ENCODE results near the gene GPM6B. TPM values are rescaled to one million over a fixed set of nuclear protein-coding genes. Genes with fewer than 3 reads are reported as not detected.
A peak's percentile ranks its signal among the peaks of the same experiment; 100 is the strongest.

Gene GPM6B
- total and polyA plus RNA-seq, 11 donors = 2.0 to 13.7 (median 3.8) TPM

GRCh38 chrX:13780868-13781427, 35.9 kb downstream of the GPM6B start:
- ATAC-seq = no peak
- Histone ChIP-seq H3K4me1 (no peaks in the 10 kb centered on the region), H3K36me3 (peaks cover 0 to 6% (median under 1%) of the 10 kb centered on the region in 9 donors), H3K9me3 (no peaks in the 10 kb centered on the region), H3K27ac (no peak overlapping the region), H3K27me3 (peaks cover 0 to 12% (median 0%) of the 10 kb centered on the region in 9 donors), H3K4me3 (no peak overlapping the region)
- 51 to 65% (median 52%) methylated on average over 7 of the region's 7 CpGs for WGBS, 4 donors
- intact Hi-C loops (cut with DNase I) = no loop called here
- no peak for TF ChIP-seq POLR2A (IDR thresholded peaks at IDR 0.05)
- no peak for TF ChIP-seq CTCF (IDR thresholded peaks at IDR 0.05)
- DNase-seq = no peak

DNA sequence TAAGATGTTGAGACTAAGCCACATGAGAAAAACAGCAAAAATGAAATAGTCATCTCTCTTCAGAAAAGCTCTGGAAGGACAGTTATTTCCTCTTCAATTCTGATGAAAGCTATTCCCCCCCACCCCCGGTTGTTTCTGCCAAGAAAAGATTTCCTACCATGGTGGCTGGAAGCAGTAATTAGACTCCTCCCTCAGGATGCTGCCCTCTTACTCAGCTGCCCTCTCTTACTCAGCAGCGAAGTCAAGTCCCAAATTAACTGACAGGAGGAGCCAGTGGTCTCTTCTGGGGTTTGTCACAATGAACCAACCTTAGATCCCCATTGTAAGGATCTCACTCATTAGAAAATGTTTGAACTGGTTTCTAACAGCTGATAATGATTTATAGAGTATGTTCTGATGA, 38.0 kb downstream of the GPM6B start:
- peak in 2 of 4 donors; percentile 39 to 45 for ATAC-seq
- no peak overlapping the region for H3K27ac ChIP-seq
- 13 to 40% (median 25%) methylated on average over 2 of the region's 2 CpGs for WGBS, 4 donors

DNA sequence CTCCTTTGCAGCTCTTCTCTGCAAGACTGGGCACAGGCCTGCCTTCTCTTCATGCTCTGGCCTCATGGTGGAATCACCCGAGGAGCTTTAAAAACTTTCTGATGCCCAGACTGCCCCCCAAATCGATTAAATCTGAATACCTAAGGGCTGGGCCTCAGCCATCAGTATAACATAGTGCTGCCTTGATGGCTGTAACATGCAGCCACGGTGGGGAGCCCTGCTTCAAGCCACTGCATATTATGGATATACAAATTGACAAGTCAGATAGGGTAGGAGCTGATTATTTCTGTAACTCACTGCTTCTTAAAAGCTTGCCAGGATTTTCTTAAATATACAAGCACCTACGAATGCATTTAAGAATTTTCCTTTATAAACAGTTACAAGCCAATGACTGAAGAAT, 40.5 kb downstream of the GPM6B start:
- no peak overlapping the region for H3K27ac ChIP-seq
- H3K36me3 ChIP-seq = peaks cover 0 to 47% (median 25%) of the 10 kb centered on the region in 9 donors
- peaks cover 0 to 6% (median 0%) of the 10 kb centered on the region in 9 donors for H3K27me3 ChIP-seq
- DNase-seq = no peak
- H3K4me3 ChIP-seq = no peak overlapping the region
- intact Hi-C loops (cut with DNase I) = loop anchor here in 1 of 10 donors (10.0 kb wide), 1 partner anchor 248 kb away; the partner anchor contains the start of gene GEMIN8
- no peaks in the 10 kb centered on the region for H3K9me3 ChIP-seq
- no peaks in the 10 kb centered on the region for H3K4me1 ChIP-seq
- no peak for TF ChIP-seq CTCF (IDR thresholded peaks at IDR 0.05)
- no peak for TF ChIP-seq POLR2A (IDR thresholded peaks at IDR 0.05)
- 65 to 83% (median 77%) methylated on average over 4 of the region's 4 CpGs for WGBS, 4 donors
- ATAC-seq = no peak

More for the DNA sequence above, 38.0 kb downstream of the GPM6B start:
- TF ChIP-seq CTCF (IDR thresholded peaks at IDR 0.05) = no peak
- no peak for TF ChIP-seq POLR2A (IDR thresholded peaks at IDR 0.05)
- intact Hi-C loops (cut with DNase I) = loop anchor here in 1 of 10 donors (10.0 kb wide), 1 partner anchor 246 kb away; the partner anchor contains the start of gene GEMIN8
- Histone ChIP-seq H3K27me3 (peaks cover 0 to 14% (median 0%) of the 10 kb centered on the region in 9 donors), H3K9me3 (no peaks in the 10 kb centered on the region), H3K4me3 (no peak overlapping the region), H3K4me1 (no peaks in the 10 kb centered on the region), H3K36me3 (peaks cover 0 to 27% (median 19%) of the 10 kb centered on the region in 9 donors)
- no peak for DNase-seq

GRCh38 chrX:13775837-13776236, 41.1 kb downstream of the GPM6B start:
- DNase-seq (no peak), ATAC-seq (no peak)
- Histone ChIP-seq H3K4me3 (no peak overlapping the region), H3K4me1 (no peaks in the 10 kb centered on the region), H3K9me3 (no peaks in the 10 kb centered on the region), H3K36me3 (peaks cover 0 to 53% (median 29%) of the 10 kb centered on the region in 9 donors), H3K27ac (no peak overlapping the region), H3K27me3 (peaks cover 0 to 6% (median 0%) of the 10 kb centered on the region in 9 donors)
- intact Hi-C loops (cut with DNase I) = loop anchor here in 1 of 10 donors (10.0 kb wide), 1 partner anchor 249 kb away; the partner anchor contains the start of gene GEMIN8
- TF ChIP-seq POLR2A (IDR thresholded peaks at IDR 0.05) (no peak), CTCF (IDR thresholded peaks at IDR 0.05) (no peak)
- WGBS, 4 donors = 94 to 100% (median 96%) methylated on average over 3 of the region's 3 CpGs

All from heart left ventricle (tissue), 16 donors.